Psoas muscle (tissue), 8 donors: ENCODE data around the gene SPTB. TPM values are rescaled to one million over a fixed set of nuclear protein-coding genes. Genes with fewer than 3 reads are reported as not detected.

Experiments
- ATAC-seq, 4 donors: fragments of 200-7000 bp; cut with Tn5 transposase; one replicate each; pipeline ENCODE4 v1.9.1; 2020; ENCODE audit warnings: moderate library complexity in 3 of 4, mild to moderate bottlenecking in 2 of 4
- DNase-seq, 2 donors: peaks; one replicate each; pipeline ENCODE4 v3.0.0-alpha.2; 2020
- H3K27ac ChIP-seq: fragments of 200-600 bp; one replicate; pipeline ENCODE4 v1.8.0; 2022
- H3K27me3 ChIP-seq, 3 donors: fragments of 200-600 bp in 1 of 3; one replicate each; pipeline versions ENCODE4 v1.6.1 to v1.8.0; 2013 to 2022; ENCODE audit warnings: low read length in 2 of 3, mild to moderate bottlenecking in 2 of 3, moderate library complexity in 1 of 3; ENCODE audit not compliant: insufficient read depth in 3 of 3
- H3K36me3 ChIP-seq, 2 donors: fragments of 200-600 bp in 1 of 2; one replicate each; pipeline versions ENCODE4 v1.6.1 to v1.8.0; 2013 to 2022; ENCODE audit warnings: low read depth in 1 of 2, mild to moderate bottlenecking in 1 of 2, moderate library complexity in 1 of 2; ENCODE audit not compliant: insufficient read depth in 1 of 2
- H3K4me1 ChIP-seq: fragments of 200-600 bp; one replicate; pipeline ENCODE4 v1.8.0; 2022
- H3K4me3 ChIP-seq: fragments of 200-600 bp; one replicate; pipeline ENCODE4 v1.8.0; 2022; ENCODE audit warnings: mild to moderate bottlenecking
- H3K9me3 ChIP-seq: fragments of 200-600 bp; one replicate; pipeline ENCODE4 v1.8.0; 2022
- CTCF ChIP-seq: fragments of 200-600 bp; IDR thresholded peaks from one replicate; pipeline ENCODE4 v1.8.0; 2022; ENCODE audit warnings: antibody characterized with exemption
- WGBS, 3 donors: extraction: QIAGEN DNeasy Blood & Tissue Kit; methylation state at CpG; one replicate each; pipeline versions ENCODE4 v1.1.6 to v1.1.7; 2013; 5-methylcytosine and 5-hydroxymethylcytosine counted together
- intact Hi-C, 2 donors: fragments of 100-400 bp; cut with DNase I; formaldehyde crosslinking; loops; one replicate each; pipeline versions ENCODE4 v1.11.0 to v1.14.2; 2022
- polyA plus RNA-seq, 3 donors: library from polyadenylated mRNA; stranded (reverse); fragments of 200-250 nt; gene quantifications; one replicate each; pipeline ENCODE4 v1.2.3, GENCODE V29; 2013
- total RNA-seq, 4 donors: library from RNA; stranded (reverse); fragmentation: NEBNext Ultra II Directional in 2 of 4; extraction: Animal tissue kit (Norgen Biotek cat#: 25700) in 2 of 4; gene quantifications; one replicate each; pipeline versions ENCODE4 v1.2.1 to v1.2.4, GENCODE V29; 2021 to 2023
- donor health status: healthy with polysubstance abuse.
- donor health status: DM: no; HTN: no; CAD: no; lungs with moderate emphysema.
- donor health status: Bipolar disorder and iron deficiency.
- donor health status: healthy.
- donor health status: DM: yes; HTN: yes; CAD: no.
- donor health status: DM: no; HTN: no; CAD: no.
- donor health status: DM: no; HTN: no; CAD: no.
- donor health status: DM: yes; HTN: yes; CAD: no.

The SPTB gene
- total and polyA plus RNA-seq, 7 donors = 43.4 to 540 (median 374) TPM

GRCh38 chr14:64850369-64851137 is 29.2 kb downstream of the SPTB start:
- DNase-seq (no peak), ATAC-seq (no peak)
- Histone ChIP-seq H3K27ac (peak overlapping the region; percentile 96), H3K36me3 (peaks cover 0 to 16% of the 10 kb centered on the region in 2 donors), H3K9me3 (no peaks in the 10 kb centered on the region), H3K4me1 (peaks cover 53% of the 10 kb centered on the region), H3K27me3 (no peaks in the 10 kb centered on the region), H3K4me3 (no peak overlapping the region)
- intact Hi-C loops = no loop called here
- 67 to 83% (median 70%) methylated on average over 5 of the region's 5 CpGs for WGBS, 3 donors
- TF ChIP-seq CTCF = no peak

- Histone ChIP-seq H3K4me1 (peaks cover 54% of the 10 kb centered on the region), H3K27ac (peak overlapping the region; percentile 96), H3K36me3 (peaks cover 0 to 16% of the 10 kb centered on the region in 2 donors), H3K4me3 (no peak overlapping the region), H3K27me3 (no peaks in the 10 kb centered on the region), H3K9me3 (no peaks in the 10 kb centered on the region)
- WGBS, 3 donors = 63 to 88% (median 69%) methylated on average over 4 of the region's 4 CpGs
- DNase-seq (no peak), ATAC-seq (no peak)
- intact Hi-C loops = no loop called here
- TF ChIP-seq CTCF = no peak
These were observed 29.8 kb downstream of the SPTB start for GRCh38 chr14:64849940-64850339.

- Histone ChIP-seq H3K27ac (peak overlapping the region; percentile 96), H3K27me3 (no peaks in the 10 kb centered on the region), H3K36me3 (peaks cover 0 to 16% of the 10 kb centered on the region in 2 donors), H3K4me3 (no peak overlapping the region), H3K4me1 (peaks cover 68% of the 10 kb centered on the region), H3K9me3 (no peaks in the 10 kb centered on the region)
- intact Hi-C loops = no loop called here
- 72 to 77% (median 72%) methylated on average over 3 of the region's 3 CpGs for WGBS, 3 donors
- no peak for DNase-seq
- ATAC-seq = no peak
- TF ChIP-seq CTCF = no peak
These were observed 31.5 kb downstream of the SPTB start for GRCh38 chr14:64848239-64848638.

GRCh38 chr14:64846319-64846718 is 33.4 kb downstream of the SPTB start:
- 57 to 73% (median 60%) methylated on average over 4 of the region's 4 CpGs for WGBS, 3 donors
- ATAC-seq (no peak), DNase-seq (no peak)
- Histone ChIP-seq H3K27me3 (no peaks in the 10 kb centered on the region), H3K4me3 (peak overlapping the region; percentile 35), H3K4me1 (peaks cover 84% of the 10 kb centered on the region), H3K36me3 (peaks cover 0 to 10% of the 10 kb centered on the region in 2 donors), H3K9me3 (no peaks in the 10 kb centered on the region), H3K27ac (peak overlapping the region; percentile 96)
- intact Hi-C loops = no loop called here
- TF ChIP-seq CTCF = no peak
